HFF-Myc (cell line): ENCODE results near the gene FOXJ1.

Experiments used
- DNase-seq: peaks from one replicate; pipeline ENCODE4 v3.0.0-alpha.2; 2011; ENCODE audit warnings: low read depth; ENCODE audit errors: extremely low read depth
- H3K4me3 ChIP-seq: replicated peaks from 2 replicates; pipeline ENCODE4 v1.5.1; 2011; ENCODE audit warnings: low read depth, mild to moderate bottlenecking, control low read depth, low read length
- TF ChIP-seq, protein P1 (sequence below): IDR thresholded peaks from 2 replicates; pipeline ENCODE4 v1.5.1; 2012; ENCODE audit warnings: mild to moderate bottlenecking, low read depth, low read length, control low read depth; ENCODE audit errors: missing control alignments

FOXJ1 gene

DNA sequence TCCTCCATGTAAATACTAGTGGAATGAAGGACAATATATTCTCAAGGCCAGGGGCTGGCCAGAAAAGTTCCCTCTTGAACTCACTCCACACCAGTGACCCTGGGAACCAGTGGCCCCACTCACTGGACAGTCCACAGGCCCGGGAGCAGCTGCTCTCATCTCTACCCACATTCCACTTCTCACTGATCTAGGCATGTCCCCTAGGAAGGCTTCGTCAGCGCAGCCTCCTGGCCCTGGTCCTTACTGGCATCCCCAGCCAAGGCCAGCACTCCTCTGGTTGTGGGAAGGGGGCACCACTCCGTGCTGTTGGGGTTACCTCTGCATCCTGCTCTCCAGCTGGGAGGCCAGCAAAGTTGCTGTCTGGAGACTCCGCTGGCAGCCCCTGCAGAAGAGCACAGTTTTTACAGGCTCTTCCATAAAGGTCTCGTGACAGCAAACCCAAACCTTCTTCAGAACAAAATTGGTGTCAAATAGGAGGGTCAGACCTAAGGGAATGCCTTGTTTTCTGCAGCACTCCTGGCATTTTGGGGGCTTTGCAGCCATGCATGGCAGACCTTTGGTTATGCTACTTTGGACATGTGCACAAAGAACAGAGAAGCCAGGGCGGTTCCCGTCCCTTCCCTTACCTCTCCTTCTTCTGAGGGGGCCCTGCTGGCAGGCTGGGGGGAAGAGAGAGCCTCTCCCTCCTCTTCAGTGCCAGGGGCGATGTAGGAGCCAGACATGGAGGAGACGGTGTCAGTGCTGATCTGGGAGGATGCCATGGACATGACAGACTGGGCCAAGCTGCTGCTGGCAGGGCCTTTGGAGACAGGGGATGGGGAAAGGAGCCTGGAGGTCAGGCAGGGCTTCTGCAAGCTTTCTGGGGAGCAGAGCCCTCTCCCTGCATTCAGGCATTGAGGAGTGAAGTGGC is 14.1 kb upstream of the FOXJ1 start:
- TF ChIP-seq, protein P1, sequence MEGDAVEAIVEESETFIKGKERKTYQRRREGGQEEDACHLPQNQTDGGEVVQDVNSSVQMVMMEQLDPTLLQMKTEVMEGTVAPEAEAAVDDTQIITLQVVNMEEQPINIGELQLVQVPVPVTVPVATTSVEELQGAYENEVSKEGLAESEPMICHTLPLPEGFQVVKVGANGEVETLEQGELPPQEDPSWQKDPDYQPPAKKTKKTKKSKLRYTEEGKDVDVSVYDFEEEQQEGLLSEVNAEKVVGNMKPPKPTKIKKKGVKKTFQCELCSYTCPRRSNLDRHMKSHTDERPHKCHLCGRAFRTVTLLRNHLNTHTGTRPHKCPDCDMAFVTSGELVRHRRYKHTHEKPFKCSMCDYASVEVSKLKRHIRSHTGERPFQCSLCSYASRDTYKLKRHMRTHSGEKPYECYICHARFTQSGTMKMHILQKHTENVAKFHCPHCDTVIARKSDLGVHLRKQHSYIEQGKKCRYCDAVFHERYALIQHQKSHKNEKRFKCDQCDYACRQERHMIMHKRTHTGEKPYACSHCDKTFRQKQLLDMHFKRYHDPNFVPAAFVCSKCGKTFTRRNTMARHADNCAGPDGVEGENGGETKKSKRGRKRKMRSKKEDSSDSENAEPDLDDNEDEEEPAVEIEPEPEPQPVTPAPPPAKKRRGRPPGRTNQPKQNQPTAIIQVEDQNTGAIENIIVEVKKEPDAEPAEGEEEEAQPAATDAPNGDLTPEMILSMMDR: no peak
- no peak overlapping the region for H3K4me3 ChIP-seq
- DNase-seq: no peak

DNA sequence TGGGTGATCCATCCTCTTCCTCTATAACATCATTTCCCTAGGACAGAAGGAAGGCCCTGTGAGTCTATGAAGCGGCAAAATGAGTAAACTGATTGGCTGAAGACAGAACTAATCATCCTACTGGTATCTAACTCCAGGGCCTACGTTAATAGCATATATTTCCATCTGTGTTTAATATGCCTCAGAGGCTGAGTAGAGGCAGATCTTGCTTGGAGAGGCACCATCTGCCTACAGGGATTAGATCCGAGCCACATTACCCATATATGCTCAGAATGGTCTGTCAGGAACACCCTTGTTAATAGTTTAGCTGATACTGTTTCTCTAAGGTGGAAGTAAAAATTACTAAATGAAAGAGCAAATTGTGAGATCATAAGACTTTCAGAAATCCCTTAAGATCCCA is 13.2 kb upstream of the FOXJ1 start:
- TF ChIP-seq, protein P1: no peak
- no peak for DNase-seq
- no peak overlapping the region for H3K4me3 ChIP-seq

DNA sequence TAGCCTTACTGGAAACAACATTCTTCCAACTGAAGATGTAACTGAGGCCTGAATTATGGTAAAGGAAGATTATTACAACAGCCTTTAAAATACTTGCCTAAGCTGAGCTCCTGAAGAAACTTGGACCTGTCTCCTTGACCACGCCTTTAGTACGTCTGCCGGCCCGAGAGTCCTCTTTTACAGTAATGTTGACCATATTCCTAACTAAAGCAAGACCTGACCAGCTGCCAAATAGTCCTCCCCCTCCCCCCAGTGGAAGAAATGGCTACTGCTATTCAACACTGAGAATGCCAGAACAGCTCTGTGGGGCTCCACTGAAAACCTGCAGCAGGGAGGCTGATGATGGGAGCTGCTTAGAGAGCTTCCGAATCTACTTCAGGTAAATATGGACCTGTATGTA is 12.6 kb upstream of the FOXJ1 start:
- TF ChIP-seq, protein P1: no peak
- no peak for DNase-seq
- no peak overlapping the region for H3K4me3 ChIP-seq

- no peak for DNase-seq
- TF ChIP-seq, protein P1: no peak
- no peak overlapping the region for H3K4me3 ChIP-seq
Measured at GRCh38 chr17:76153202-76153601, 12.2 kb upstream of the FOXJ1 start.

DNA sequence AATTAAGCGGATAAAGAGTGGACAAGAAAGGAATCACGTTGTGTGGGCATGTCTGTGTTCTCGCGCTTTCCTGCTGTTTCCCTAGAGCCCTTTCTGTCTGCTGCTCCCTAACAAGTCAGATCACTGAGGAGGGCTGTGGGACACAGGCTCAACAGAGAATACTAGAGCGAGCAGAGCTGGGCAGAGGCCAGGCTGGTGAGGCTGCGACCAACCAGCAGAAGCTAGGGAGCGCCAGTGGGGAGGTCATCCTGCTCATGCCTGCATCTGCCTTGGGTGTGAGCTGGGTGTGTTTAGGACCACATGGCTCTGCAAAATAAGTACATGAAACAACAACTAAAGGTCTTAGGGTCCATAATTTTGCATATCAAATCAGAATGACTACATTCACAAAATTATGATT is 11.5 kb upstream of the FOXJ1 start:
- DNase-seq: no peak
- H3K4me3 ChIP-seq: no peak overlapping the region

GRCh38 chr17:76151896-76152454 is 10.9 kb upstream of the FOXJ1 start:
- TF ChIP-seq, protein P1: no peak
- no peak overlapping the region for H3K4me3 ChIP-seq
- no peak for DNase-seq

More for the DNA sequence above, 11.5 kb upstream of the FOXJ1 start:
- TF ChIP-seq, protein P1: no peak
